ENCODE results near the gene GLRX5.
"Not testable (repeated sequence)": the region's sequence is repeated elsewhere in the genome, so short reads cannot be mapped to it uniquely, and the experiment has no call there.

The GLRX5 gene

GRCh38 chr14:95559203-95559602 is 24.4 kb downstream of the GLRX5 start:
- DNase-seq = no peak
- ATAC-seq = no peak

DNA sequence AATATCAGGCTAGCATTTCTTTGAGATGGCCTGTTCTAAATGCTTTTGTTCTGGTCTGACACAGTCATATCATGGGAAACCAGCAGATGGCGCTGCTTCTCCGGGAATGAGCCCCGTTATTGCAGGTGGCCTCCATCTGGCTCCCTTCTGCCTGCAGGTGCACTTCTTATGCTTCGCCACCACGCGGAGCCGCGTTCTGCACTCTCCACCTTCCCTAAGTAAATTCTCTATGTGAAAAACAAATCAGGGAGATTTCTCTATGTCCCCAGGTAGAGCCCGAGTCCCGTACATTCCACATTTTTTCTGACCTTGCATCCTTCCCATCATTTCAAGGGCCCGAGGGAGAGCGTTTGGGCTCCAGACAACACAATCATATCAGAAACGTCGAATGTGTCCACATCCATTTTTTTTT is 26.2 kb downstream of the GLRX5 start:
- ATAC-seq = peak; percentile 90

DNA sequence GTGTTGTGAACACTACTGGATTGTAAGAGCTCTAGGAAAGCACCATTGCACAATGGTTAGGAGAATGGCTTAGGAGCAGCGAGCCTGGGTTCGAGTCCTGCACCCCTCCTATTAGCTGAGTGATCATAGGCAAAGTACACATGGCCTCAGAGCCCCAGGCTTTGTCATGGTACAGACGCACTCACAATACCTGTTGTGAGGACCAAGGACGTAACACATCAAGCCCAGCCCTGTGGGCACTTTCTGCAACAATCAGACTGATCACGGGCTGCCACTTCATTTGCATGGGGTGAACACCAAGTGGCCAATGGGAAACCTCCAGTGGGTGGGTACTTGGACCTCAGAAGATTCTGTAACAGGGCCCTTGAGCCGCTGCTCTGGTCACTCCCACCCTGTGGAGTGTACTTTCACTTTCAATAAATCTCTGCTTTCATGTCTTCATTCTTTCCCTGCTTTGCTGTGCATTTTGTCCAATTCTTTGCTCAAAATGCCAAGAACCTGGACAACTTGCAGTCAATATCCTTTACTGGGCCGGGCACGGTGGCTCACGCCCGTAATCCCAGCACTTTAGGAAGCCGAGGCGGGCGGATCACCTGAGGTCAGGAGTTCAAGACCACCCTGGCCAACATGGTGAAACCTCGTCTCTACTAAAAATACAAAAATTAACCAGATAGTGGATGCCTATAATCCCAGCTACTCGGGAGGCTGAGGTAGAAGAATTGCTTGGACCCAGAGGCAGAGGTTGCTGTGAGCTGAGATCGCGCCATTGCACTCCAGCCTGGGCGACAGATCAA is 28.2 kb downstream of the GLRX5 start:
- ATAC-seq = no peak
- DNase-seq = no peak

More for the DNA sequence above, 26.2 kb downstream of the GLRX5 start:
- DNase-seq = peak; percentile 89

GRCh38 chr14:95564060-95564459 is 29.2 kb downstream of the GLRX5 start:
- DNase-seq (no peak), ATAC-seq (no peak)

DNA sequence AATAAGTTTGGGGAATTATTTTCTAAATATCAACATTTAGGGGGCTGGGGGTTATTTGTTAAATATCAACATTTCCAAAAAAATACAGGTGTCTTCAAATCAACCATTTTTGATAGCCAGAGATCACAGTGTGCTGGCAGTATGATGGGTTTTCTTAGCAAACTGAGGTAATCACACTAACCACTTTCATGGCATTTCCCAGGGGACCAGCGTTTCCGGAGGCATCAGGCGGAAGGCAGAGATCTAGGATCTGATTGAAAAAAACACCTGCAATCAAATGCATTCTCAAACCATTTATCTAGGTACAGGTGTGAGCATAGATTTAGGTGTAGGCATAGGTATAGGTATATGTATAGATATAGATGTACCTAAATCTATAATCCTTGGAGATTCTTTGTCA is 34.6 kb downstream of the GLRX5 start:
- no peak for ATAC-seq
- no peak for DNase-seq

DNA sequence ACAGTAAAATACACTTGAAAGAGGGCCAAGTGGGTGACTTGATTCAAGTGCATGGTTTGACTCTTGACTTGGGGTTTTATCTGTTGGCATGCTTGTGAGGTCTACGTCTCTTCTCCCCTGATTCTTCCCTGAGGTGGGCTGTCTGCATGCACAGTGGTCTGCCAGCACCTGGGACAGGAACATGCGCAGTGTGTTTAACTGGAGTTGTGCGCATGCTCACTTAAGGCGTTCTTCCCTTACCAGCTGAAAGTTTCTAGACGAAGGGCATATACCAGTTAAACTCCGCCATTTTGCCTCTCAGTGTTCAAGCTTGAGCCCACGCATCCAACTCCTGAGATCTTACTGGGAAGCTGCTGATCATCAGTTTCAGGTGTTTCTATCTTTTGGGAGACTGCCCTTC is 38.5 kb downstream of the GLRX5 start:
- DNase-seq (no peak), ATAC-seq (no peak)

GRCh38 chr14:95575840-95576473 is 41.1 kb downstream of the GLRX5 start:
- ATAC-seq (no peak), DNase-seq (no peak)

GRCh38 chr14:95577067-95577800 is 42.4 kb downstream of the GLRX5 start:
- DNase-seq (no peak), ATAC-seq (no peak)

- no peak for DNase-seq
- ATAC-seq = no peak
Observed at GRCh38 chr14:95577870-95578269, 43.0 kb downstream of the GLRX5 start.

- DNase-seq, ATAC-seq: not testable (repeated sequence)
Observed at GRCh38 chr14:95583836-95584617, 49.2 kb downstream of the GLRX5 start.

DNA sequence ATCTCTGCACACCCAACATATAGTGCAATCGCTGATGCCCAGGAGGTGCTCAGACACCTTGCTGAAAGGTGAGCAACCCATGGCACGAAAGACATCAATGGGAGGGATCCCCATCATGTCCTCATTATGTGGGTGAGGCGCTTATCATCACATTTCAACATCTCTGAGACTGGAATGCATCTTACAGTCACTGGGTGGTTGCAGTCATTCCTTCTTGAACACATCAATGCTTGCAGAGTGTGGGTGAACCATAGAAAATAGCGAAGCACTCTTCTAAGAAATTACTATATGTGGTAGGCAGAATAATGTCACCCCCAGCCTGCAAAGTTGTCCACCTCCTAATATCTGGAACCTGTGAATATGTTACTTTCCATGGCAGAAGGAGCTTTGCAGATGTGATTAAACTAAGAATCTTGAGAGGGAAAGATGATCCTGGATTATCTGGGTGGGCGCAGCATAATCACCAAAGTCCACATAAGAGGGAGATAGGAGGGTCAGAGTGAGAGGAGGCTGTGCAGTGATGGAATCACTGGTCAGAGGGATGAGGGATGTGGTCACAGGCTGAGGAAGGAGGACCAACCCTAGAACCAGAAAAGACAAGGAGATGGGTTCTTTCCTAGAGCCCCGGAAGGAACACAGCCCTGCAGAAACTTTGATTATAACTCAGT is 51.2 kb downstream of the GLRX5 start:
- ATAC-seq = no peak
- no peak for DNase-seq

- ATAC-seq, DNase-seq: not testable (repeated sequence)
Observed at GRCh38 chr14:95591182-95591581, 56.3 kb downstream of the GLRX5 start.

Data from stimulated activated naive CD8-positive, alpha-beta T cell treated with anti-CD3 and anti-CD28 coated beads, Interleukin-15, Interleukin-2, amounts not matched to agents 100 U/mL and 50 U/mL, for 24 hours (primary cell).